ENCODE measurements around the gene CSNK2A1. TPM values are rescaled to one million over a fixed set of nuclear protein-coding genes. Genes with fewer than 3 reads are reported as not detected.

The CSNK2A1 gene
- total RNA-seq, 6 experiments from 2014 or later = 30.4 to 62.6 (median 37.1) TPM

- 92% methylated on average over 2 of the region's 3 CpGs for WGBS (ENCODE audit: insufficient coverage, low coverage, low lambda C conversion rate, missing lambda C conversion rate)
- Histone ChIP-seq H3K4me1 (peaks cover 4 to 30% (median 8%) of the 10 kb centered on the region in 4 donors), H3K4me3 (no peak overlapping the region)
Measured at GRCh38 chr20:540391-541201, 3.0 kb downstream of the CSNK2A1 start.

GRCh38 chr20:539848-540247 lies 3.7 kb downstream of the CSNK2A1 start:
- Histone ChIP-seq H3K27me3 (no peaks in the 10 kb centered on the region), H3K27ac (no peak overlapping the region), H3K4me3 (no peak overlapping the region), H3K4me1 (peaks cover 4 to 30% (median 8%) of the 10 kb centered on the region in 4 donors), H3K36me3 (no peaks in the 10 kb centered on the region), H3K9me3 (no peaks in the 10 kb centered on the region)
- 13% methylated on average over 2 of the region's 2 CpGs for WGBS (ENCODE audit: insufficient coverage, low coverage, low lambda C conversion rate, missing lambda C conversion rate)
- no peak for TF ChIP-seq POLR2A (IDR thresholded peaks at IDR 0.05)
- no peak for TF ChIP-seq CTCF (IDR thresholded peaks at IDR 0.05)
- no peak for DNase-seq
- intact Hi-C loops (cut with DNase I) = no loop called here
- ATAC-seq = peak in 1 of 4 donors; percentile 33

More at GRCh38 chr20:540391-541201, 3.0 kb downstream of the CSNK2A1 start:
- no peaks in the 10 kb centered on the region for H3K36me3 ChIP-seq
- ATAC-seq = no peak
- no peak overlapping the region for H3K27ac ChIP-seq
- DNase-seq = no peak
- intact Hi-C loops (cut with DNase I) = no loop called here
- H3K9me3 ChIP-seq = no peaks in the 10 kb centered on the region
- H3K27me3 ChIP-seq = no peaks in the 10 kb centered on the region
- TF ChIP-seq POLR2A (IDR thresholded peaks at IDR 0.05) = no peak
- TF ChIP-seq CTCF (IDR thresholded peaks at IDR 0.05) = no peak

GRCh38 chr20:539191-539590 lies 4.4 kb downstream of the CSNK2A1 start:
- no peak for DNase-seq
- Histone ChIP-seq H3K9me3 (no peaks in the 10 kb centered on the region), H3K4me1 (peaks cover 4 to 30% (median 8%) of the 10 kb centered on the region in 4 donors), H3K27me3 (no peaks in the 10 kb centered on the region), H3K27ac (no peak overlapping the region), H3K36me3 (no peaks in the 10 kb centered on the region), H3K4me3 (no peak overlapping the region)
- intact Hi-C loops (cut with DNase I) = no loop called here
- no peak for ATAC-seq
- no peak for TF ChIP-seq POLR2A (IDR thresholded peaks at IDR 0.05)
- no peak for TF ChIP-seq CTCF (IDR thresholded peaks at IDR 0.05)
- WGBS (ENCODE audit: insufficient coverage, low coverage, low lambda C conversion rate, missing lambda C conversion rate) = 71% methylated on average over 2 of the region's 2 CpGs

GRCh38 chr20:537983-538382 lies 5.6 kb downstream of the CSNK2A1 start:
- peaks cover 4 to 37% (median 8%) of the 10 kb centered on the region in 4 donors for H3K4me1 ChIP-seq
- no peak for DNase-seq
- H3K9me3 ChIP-seq = no peaks in the 10 kb centered on the region
- ATAC-seq = no peak
- TF ChIP-seq CTCF (IDR thresholded peaks at IDR 0.05) (no peak), POLR2A (IDR thresholded peaks at IDR 0.05) (no peak)
- no peak overlapping the region for H3K4me3 ChIP-seq
- H3K27me3 ChIP-seq = no peaks in the 10 kb centered on the region
- WGBS (ENCODE audit: insufficient coverage, low coverage, low lambda C conversion rate, missing lambda C conversion rate) = 93% methylated on average over 5 of the region's 6 CpGs
- no peaks in the 10 kb centered on the region for H3K36me3 ChIP-seq
- no peak overlapping the region for H3K27ac ChIP-seq
- intact Hi-C loops (cut with DNase I) = no loop called here
